Prostate gland (tissue), 2 donors: ENCODE results near the gene CBFA2T3.

ENCODE experiments used
- POLR2A ChIP-seq: fragments of 450-650 bp; IDR thresholded peaks from one replicate; pipeline ENCODE4 v1.6.1; 2016; ENCODE audit warnings: antibody characterized with exemption, mild to moderate bottlenecking
- POLR2AphosphoS5 ChIP-seq: sonication (generic); formaldehyde crosslinking; IDR thresholded peaks from one replicate; pipeline ENCODE4 v1.6.1; 2017; ENCODE audit warnings: antibody characterized with exemption
- TF ChIP-seq, protein P1 (sequence below), 4 experiments: fragments of 200-600 bp in 2 of 4; fragments of 450-650 bp in 2 of 4; sonication (generic) in 2 of 4; IDR thresholded peaks; 1 replicate in 3 of 4; 2 replicates in 1 of 4; pipeline ENCODE4 v1.5.1; 2016 to 2019; ENCODE audit warnings: antibody characterized with exemption in 4 of 4, mild to moderate bottlenecking in 2 of 4, moderate library complexity in 2 of 4

DNA sequence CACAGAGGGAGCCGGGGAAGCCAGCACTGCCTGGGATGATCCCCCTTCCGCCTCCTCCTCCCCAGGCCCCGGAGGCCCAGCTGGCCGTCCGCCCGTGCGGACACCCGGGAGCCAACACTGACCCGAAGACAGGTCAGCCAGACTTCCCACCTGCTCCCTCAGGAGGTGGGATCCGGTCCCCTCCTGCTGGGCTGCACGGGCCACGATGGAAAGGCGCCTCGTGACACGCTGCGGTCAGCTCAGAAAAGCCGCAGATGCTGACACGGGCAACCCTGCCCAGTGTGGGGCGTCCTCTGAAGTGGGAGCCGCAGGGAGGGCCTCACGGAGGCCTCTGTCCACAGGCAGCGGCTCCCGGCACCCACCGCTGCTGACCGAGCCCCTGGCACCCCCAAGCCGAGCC, 49.3 kb downstream of the CBFA2T3 start:
- TF ChIP-seq, protein P1, sequence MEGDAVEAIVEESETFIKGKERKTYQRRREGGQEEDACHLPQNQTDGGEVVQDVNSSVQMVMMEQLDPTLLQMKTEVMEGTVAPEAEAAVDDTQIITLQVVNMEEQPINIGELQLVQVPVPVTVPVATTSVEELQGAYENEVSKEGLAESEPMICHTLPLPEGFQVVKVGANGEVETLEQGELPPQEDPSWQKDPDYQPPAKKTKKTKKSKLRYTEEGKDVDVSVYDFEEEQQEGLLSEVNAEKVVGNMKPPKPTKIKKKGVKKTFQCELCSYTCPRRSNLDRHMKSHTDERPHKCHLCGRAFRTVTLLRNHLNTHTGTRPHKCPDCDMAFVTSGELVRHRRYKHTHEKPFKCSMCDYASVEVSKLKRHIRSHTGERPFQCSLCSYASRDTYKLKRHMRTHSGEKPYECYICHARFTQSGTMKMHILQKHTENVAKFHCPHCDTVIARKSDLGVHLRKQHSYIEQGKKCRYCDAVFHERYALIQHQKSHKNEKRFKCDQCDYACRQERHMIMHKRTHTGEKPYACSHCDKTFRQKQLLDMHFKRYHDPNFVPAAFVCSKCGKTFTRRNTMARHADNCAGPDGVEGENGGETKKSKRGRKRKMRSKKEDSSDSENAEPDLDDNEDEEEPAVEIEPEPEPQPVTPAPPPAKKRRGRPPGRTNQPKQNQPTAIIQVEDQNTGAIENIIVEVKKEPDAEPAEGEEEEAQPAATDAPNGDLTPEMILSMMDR (IDR thresholded peaks at IDR 0.05): no peak
- TF ChIP-seq POLR2A (no peak), POLR2AphosphoS5 (no peak)
